ENCODE measurements around the gene TMEM161B. TPM values are rescaled to one million over a fixed set of nuclear protein-coding genes. Genes with fewer than 3 reads are reported as not detected.
"Not testable (repeated sequence)": the region's sequence is repeated elsewhere in the genome, so short reads cannot be mapped to it uniquely, and the experiment has no call there.

The TMEM161B gene
- total RNA-seq, 1 donor from 2014 or later, result 9.6 TPM

- Mint-ChIP-seq H3K4me3 (ENCODE audit: unreplicated experiment) (no peak overlapping the region), H3K27ac (ENCODE audit: unreplicated experiment) (no peak overlapping the region), H3K36me3 (ENCODE audit: low read depth) (peaks cover 8% of the 10 kb centered on the region), H3K9me3 (ENCODE audit: low read depth) (no peaks in the 10 kb centered on the region), H3K4me1 (ENCODE audit: low read depth) (peaks cover 3% of the 10 kb centered on the region), H3K27me3 (ENCODE audit: low read depth) (no peaks in the 10 kb centered on the region)
- no peak for DNase-seq (ENCODE audit: low spot score)
- TF ChIP-seq CTCF (IDR thresholded peaks at IDR 0.05), result no peak
These were observed 64.5 kb downstream of the TMEM161B start for GRCh38 chr5:88203981-88204750.

- Mint-ChIP-seq H3K27ac (ENCODE audit: unreplicated experiment) (peak overlapping the region; percentile 27), H3K27me3 (ENCODE audit: low read depth) (no peaks in the 10 kb centered on the region), H3K9me3 (ENCODE audit: low read depth) (peaks cover 6% of the 10 kb centered on the region), H3K4me1 (ENCODE audit: low read depth) (no peaks in the 10 kb centered on the region), H3K36me3 (ENCODE audit: low read depth) (peaks cover 11% of the 10 kb centered on the region), H3K4me3 (ENCODE audit: unreplicated experiment) (no peak overlapping the region)
- DNase-seq (ENCODE audit: low spot score), result no peak
- TF ChIP-seq CTCF (IDR thresholded peaks at IDR 0.05), result no peak
These were observed 73.0 kb downstream of the TMEM161B start for GRCh38 chr5:88195636-88196035.

- Mint-ChIP-seq H3K4me1 (ENCODE audit: low read depth) (no peaks in the 10 kb centered on the region), H3K27ac (ENCODE audit: unreplicated experiment) (no peak overlapping the region), H3K36me3 (ENCODE audit: low read depth) (peaks cover 17% of the 10 kb centered on the region), H3K27me3 (ENCODE audit: low read depth) (no peaks in the 10 kb centered on the region), H3K4me3 (ENCODE audit: unreplicated experiment) (no peak overlapping the region), H3K9me3 (ENCODE audit: low read depth) (peaks cover 10% of the 10 kb centered on the region)
- TF ChIP-seq CTCF (IDR thresholded peaks at IDR 0.05), result no peak
- no peak for DNase-seq (ENCODE audit: low spot score)
These were observed 74.7 kb downstream of the TMEM161B start for GRCh38 chr5:88193896-88194295.

- TF ChIP-seq CTCF (IDR thresholded peaks at IDR 0.05), result no peak
- peaks cover 32% of the 10 kb centered on the region for H3K9me3 Mint-ChIP-seq (ENCODE audit: low read depth)
- peaks cover 30% of the 10 kb centered on the region for H3K36me3 Mint-ChIP-seq (ENCODE audit: low read depth)
These were observed 78.4 kb downstream of the TMEM161B start for GRCh38 chr5:88190106-88190834.

GRCh38 chr5:88189484-88189883 lies 79.2 kb downstream of the TMEM161B start:
- H3K4me3 Mint-ChIP-seq (ENCODE audit: unreplicated experiment); H3K27me3 Mint-ChIP-seq (ENCODE audit: low read depth); DNase-seq (ENCODE audit: low spot score); H3K4me1 Mint-ChIP-seq (ENCODE audit: low read depth); H3K27ac Mint-ChIP-seq (ENCODE audit: unreplicated experiment): not testable (repeated sequence)
- Mint-ChIP-seq H3K36me3 (ENCODE audit: low read depth) (peaks cover 31% of the 10 kb centered on the region), H3K9me3 (ENCODE audit: low read depth) (peaks cover 33% of the 10 kb centered on the region)

More at GRCh38 chr5:88190106-88190834, 78.4 kb downstream of the TMEM161B start:
- H3K27ac Mint-ChIP-seq (ENCODE audit: unreplicated experiment), result no peak overlapping the region
- DNase-seq (ENCODE audit: low spot score), result no peak
- no peaks in the 10 kb centered on the region for H3K27me3 Mint-ChIP-seq (ENCODE audit: low read depth)
- H3K4me1 Mint-ChIP-seq (ENCODE audit: low read depth), result no peaks in the 10 kb centered on the region
- H3K4me3 Mint-ChIP-seq (ENCODE audit: unreplicated experiment), result no peak overlapping the region
